Superior temporal gyrus (tissue), 1 donor: Measurements from ENCODE around the gene TTLL9.
"Not testable (repeated sequence)": the region's sequence is repeated elsewhere in the genome, so short reads cannot be mapped to it uniquely, and the experiment has no call there.

Source experiments
- DNase-seq: peaks from one replicate; pipeline ENCODE4 v3.0.0-alpha.2; 2016; ENCODE audit errors: extremely low spot score

The TTLL9 gene

DNA sequence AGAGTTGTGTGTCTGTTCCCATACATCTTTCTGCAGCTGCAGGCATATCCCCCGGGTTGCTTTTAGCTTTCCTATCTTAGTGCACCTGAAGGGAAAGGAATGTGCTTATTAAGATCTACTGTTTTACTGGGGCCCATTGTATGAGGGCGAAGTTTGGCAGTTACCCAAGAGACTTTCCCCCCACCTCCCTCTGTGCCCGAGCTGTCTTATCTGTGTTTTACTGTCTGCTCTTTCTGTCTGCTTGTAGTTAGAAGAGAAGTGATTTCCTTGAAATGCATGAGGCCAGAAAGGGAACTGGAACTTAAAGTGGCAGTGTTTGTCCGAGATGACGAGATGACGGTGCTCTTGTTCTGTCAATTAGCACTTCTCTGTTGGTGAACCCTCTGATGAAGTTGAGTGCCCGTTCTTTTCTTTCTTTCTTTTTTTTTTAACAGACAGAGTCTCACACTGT lies 47.6 kb downstream of the TTLL9 start:
- DNase-seq: not testable (repeated sequence)

DNA sequence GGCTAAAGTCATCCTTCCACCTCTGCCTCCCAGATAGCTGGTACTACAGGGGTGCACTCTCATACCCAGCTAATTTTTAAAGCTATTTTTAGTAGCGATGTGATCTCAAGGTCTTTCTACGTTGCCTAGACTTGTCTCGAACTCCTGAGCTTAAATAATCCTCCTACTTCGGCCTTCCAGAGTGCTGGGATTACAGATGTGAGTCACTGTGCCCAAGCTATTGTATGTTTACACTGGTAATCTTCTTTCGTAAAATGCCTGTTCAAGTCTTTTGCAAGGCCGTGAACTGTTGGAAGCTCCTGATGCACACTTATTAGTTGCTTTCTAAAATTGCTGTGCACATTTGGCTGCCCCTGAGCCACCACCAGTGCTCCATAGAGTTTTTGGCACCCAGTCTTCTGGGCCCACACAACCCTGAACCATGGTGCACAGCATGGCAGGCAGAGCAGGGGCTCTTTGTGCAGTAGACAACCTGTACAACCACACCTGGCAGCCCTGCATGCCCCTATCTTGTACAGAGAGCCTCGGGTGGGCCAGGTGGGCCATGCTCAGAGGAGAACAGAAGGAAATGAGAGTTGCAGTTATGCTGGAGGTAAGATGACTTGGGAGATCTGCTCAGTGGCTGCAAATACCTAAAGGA lies 48.2 kb downstream of the TTLL9 start:
- DNase-seq: no peak

DNA sequence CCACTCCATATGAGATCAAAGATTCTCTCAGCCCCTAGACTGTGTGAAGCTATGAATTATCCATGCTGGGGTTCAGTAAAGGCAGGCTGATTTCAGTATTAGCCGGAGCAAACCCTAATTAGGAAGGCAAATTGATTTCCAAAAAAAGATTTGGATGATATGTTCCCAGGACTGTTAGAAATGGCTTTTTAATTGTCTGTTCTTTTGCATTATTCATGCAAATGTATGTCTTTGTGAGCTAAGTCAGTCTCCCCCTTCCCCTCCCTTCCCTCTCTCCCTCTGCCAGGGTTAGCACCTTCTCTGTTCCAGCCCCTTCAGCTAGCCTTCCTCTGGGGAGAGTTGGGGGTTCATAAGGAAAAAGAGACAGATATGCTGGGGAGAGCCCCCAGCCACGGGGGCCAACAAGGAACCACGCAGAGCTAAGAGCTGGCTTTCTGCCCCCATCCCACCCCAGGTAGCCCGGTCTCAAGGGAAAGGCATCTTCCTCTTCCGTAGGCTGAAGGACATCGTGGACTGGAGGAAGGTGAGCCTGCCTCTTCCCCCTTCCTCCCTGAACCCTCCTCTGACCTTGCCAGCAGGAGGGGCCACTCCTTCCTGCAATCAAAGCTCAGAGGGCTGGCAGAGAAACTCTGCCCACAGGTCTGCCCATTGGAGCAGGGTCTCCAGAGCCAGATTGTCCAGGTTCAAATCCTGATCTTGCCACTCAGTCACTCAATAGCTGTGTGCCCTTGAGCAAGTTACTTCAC lies 49.1 kb downstream of the TTLL9 start:
- no peak for DNase-seq

DNA sequence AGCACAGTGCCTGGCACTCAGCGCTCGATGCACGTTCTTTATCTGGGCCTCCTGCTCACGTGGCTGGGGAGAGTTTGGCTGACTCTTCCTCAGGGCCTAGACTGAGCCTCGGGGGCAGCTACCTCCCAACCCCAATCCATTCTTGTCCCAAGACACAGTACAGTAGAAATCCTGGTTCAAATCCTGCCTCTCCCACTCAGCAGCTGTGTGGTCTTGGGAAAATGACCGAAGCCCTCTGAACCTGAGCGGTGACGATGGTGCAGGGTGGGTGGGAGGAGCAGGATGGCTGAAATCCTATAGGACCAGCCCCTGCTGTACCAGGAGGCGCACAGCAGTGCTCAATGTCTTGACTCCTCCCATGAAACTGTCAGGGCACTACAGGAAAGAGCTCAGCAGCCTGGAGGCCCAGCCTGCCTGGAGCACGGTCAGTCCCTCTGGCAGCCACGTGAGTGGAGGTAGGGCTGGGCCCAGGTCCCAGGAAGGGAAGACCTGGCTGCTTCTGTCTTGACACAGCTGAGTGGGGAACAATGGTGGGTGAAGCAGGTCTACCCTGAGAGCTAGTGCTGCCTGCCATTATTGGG lies 49.9 kb downstream of the TTLL9 start:
- no peak for DNase-seq

DNA sequence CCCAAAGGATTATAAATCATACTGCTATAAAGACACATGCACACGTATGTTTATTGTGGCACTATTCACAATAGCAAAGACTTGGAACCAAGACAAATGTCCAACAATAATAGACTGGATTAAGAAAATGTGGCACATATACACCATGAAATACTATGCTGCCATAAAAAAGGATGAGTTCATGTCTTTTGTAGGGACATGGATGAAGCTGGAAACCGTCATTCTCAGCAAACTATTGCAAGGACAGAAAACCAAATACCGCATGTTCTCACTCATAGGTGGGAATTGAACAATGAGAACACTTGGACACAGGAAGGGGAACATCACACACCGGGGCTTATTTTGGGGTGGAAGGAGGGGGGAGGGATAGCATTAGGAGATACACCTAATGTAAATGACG lies 51.0 kb downstream of the TTLL9 start:
- not testable (repeated sequence) for DNase-seq

DNA sequence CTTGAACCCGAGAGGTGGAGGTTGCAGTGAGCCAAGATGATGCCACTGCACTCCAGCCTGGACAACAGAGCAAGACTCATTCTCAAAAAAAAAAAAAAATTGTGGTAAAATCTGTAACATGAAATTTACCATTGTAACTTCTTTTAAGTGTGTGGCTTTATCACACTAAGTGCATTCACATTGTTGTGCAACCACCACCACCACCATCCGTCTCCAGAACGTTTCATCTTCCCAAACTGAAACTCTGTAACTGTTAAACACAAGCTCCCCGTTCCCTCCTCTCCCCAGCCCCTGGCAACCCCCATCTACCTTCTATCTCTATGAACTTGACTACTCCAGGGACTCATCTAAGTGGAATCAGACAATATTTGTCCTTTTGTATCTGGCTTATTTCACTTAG lies 51.7 kb downstream of the TTLL9 start:
- no peak for DNase-seq

DNA sequence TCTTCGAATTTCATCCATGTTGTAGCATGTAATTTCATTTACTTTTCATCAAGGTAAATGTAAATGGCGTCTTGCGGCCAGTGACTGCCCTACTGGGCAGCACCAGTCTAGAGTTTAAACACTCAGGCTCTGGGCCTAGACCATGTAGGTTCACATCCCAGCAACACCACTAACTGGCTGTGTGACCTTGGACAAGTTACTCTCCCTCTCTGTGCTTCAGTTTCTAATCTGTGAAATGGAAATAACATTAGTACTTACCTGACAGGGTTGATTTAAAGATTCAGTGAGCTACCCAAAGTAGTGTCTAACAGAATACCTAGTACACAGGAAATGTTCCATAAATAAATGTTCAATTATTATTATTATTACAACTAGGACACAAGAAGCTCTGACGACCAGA lies 52.2 kb downstream of the TTLL9 start:
- no peak for DNase-seq

DNA sequence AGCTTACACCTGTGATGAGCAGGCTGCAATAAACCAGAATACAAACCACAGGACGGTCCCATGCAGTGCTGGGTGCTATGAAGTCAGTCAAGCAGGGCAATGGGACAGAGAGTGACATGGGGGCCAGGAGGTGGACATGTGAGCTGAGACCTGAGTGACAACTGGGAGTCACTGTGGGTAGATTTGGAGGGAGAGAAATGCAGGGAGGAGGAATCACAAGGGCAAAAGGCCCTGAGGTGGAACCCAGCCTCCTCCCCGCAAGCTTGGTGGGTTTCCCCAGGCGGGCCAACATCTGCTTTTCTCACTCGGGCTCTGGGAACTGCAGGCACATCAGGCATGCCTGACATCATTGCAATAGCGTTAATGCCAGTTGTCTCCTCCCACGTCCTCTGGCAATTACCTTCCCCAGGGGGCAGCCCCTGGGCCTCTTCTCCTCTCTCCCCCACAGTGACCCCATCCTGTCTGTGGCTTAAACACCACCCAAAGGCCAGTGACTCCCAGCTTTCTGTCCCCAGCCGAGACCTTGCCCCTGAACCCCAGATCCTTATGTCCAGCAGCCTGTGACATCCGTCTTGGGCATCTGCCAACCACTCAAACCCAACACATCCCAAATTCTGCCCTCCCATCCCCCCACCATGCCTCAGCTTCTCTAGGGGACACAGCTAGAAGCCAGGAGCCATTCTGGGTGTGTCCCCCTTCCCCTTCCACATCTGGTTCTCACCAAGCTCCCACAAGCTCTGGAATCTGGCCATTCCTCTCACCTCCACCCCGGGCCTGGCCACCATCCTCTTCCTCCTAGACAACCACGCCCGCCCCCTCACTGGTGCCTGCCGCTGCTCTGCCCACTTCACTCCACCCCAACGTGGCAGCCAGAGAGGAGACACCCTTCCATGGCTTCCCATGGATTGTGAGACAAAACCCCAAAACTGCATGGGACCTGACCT lies 53.2 kb downstream of the TTLL9 start:
- no peak for DNase-seq

DNA sequence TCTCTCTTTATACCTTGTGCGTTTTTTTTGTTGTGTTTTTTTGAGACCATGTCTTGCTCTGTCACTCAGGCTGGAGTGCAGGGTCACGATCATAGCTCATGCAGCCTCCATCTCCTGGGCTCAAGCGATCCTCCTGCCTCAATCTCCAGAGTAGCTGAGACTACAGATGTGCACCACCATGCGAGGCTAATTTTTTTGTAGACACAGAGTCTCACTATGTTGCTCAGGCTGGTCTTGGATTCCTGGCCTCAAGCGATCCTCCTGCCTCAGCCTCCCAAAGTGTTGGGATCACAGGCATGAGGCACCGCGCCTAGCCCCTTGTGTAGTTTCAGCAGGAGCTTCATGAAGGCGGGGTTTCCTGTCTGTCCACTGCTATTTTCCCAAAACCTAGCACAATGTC lies 54.1 kb downstream of the TTLL9 start:
- no peak for DNase-seq

DNA sequence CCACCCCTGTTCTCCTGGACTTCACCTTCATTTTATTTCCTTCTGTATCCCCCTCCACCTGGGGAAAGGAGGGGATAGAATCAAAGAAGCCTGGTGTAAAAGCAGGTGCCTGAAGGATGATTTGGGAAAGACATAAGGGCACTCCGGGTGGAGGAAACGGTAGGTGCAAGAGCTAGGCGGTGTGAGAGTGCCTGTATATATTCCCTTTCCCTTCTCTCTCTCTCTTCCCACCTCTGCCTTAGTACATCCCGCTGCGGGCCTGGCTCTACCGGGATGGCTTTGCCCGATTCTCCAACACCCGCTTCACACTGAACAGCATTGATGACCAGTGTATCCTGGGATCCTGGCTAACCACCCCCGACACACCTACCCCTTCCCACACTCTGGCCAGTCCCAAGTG lies 55.2 kb downstream of the TTLL9 start:
- DNase-seq: no peak

DNA sequence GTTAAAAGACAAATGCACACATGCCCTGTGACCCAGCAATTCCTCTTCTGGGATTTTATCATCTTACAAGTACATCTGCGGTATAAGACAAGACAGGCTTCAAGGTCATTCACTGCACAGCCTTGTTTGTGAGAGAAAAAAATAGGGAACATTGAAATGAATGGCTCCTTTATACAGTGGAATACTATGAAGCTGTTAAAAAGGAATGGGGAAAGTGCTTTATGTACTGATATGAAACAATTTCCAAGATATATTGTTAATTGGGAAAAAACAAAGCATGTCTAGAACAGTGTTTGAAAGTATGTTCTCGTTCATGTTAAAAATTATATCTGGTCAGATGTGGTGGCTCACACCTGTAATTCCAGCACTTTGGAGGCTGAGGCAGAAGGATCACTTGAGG lies 56.1 kb downstream of the TTLL9 start:
- DNase-seq: no peak

DNA sequence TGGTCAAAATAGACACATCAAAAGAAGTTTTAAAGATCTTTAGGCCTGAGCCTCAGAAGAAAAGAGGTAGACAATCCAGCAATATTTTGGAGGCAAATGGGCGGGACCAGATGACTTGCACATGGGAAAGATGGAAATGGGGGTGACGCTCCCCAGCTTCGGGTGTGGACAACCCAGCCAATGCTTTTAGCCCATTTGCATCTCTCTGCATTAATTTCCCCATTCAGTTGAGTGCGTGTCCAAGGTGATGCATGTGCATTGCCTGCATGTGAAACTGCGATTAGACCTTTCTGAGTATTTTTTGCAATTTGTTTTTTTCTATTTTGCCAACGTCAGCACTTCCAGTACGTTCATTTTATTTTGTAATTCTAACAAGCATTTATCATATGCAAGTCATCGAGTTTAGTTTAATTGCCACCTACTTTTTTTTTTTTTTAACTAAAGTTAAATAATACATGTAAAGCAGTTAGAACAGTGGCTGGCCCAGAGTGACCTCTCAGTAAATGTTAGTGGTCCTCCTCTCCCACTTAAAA lies 57.3 kb downstream of the TTLL9 start:
- no peak for DNase-seq

DNA sequence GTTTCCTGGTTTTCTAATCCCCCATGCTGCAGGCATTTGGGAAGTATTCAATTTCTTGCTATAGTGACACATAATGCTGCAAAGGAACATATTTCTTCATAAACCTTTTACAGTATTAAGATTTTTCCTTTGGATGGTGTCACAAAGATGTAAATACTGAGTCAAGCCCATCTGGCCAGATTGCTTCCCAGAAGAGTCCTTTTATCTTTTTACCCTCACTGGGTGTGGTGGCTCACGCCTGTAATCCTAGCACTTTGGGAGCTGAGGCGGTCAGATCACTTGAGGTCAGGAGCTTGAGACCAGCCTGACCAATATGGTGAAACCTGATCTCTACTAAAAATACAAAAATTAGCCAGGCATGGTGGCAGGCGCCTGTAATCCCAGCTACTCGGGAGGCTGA lies 59.2 kb downstream of the TTLL9 start:
- not testable (repeated sequence) for DNase-seq

DNA sequence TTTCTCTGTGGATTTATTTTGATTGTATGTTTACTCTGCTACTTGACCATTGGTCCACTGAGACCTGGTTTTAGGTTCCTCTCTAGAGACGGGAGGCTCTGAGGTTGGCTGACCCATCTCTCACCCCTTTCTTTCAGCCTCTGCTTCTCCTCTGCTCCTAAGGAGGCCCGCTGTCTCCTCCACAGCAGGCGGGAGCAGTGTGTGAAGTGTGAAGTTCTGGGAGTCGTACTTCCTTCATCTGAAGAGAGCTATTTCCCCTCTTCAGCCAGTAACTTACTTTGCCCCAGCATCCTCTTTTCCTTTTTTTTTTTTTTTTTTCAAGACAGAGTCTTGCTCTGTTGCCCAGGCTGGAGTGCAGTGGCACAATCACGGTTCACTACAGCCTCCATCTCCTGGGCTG lies 60.3 kb downstream of the TTLL9 start:
- no peak for DNase-seq

DNA sequence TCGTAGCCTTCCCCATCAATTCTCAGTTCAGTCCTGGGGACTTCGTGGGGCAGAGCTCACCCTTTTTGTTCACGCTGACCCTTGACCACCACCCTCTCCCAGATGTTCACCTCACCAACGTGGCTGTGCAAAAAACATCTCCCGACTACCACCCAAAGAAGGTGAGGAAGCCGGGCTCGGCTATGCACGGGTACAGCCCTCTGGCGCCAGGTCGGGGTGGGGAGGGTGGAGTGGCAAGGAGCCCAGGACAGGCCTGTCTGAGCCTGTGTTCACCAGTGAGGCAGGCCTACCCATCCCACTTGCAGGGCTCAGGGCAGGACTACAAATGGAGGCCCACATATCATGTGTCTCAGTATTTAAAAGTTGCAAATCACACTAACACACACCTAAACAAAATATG lies 63.3 kb downstream of the TTLL9 start:
- no peak for DNase-seq

DNA sequence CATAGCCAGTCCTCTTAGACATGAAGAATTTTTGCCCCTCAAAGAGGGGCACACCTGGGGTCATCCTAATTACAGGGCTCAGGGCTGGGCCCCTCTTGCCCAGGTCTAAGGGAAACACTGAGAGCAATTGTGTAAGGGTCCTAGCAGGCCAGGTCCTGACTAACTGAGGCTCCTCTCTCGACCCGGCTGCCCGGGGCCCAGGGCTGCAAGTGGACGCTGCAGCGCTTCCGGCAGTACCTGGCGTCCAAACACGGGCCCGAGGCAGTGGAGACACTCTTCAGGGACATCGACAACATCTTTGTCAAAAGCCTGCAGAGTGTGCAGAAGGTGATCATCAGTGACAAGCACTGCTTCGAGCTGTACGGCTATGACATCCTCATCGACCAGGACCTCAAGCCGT lies 64.1 kb downstream of the TTLL9 start:
- no peak for DNase-seq

DNA sequence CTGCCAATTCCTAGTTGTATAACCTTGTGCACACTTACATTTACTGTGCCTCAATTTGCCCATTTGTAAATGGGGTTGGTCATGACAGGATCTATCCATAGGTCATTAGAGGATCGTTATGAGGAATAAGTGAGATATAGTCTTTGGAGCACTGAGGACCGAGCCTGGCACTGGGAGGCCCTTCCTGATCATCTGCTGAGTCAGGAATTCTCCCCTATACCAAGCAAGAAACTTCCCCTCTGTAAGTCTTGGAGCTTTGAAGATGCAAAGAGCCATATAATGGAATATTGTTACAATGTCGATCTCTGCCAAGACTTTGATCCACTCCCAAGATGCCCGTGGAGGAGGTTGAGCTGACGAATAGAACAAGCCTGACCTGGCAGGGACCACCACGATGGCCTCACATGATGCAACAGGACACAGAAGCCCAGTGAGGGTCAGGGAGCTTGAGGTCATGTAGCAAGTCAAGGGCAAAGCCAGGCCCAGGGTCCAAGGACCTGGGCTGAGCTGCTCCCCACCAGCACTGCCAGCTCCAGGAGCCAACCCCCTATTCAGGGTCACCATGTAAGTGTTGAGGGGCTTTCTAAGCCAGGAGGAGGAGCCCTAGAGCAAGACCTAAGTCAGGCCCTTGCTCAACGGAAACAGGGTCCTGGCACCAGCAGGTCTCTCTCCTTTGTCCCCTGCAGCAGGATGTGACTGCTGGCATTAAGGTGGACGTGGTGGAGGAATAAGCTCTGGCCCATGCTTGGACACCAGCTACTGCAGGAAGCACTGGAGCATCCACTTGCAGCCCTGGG lies 64.7 kb downstream of the TTLL9 start:
- no peak for DNase-seq

DNA sequence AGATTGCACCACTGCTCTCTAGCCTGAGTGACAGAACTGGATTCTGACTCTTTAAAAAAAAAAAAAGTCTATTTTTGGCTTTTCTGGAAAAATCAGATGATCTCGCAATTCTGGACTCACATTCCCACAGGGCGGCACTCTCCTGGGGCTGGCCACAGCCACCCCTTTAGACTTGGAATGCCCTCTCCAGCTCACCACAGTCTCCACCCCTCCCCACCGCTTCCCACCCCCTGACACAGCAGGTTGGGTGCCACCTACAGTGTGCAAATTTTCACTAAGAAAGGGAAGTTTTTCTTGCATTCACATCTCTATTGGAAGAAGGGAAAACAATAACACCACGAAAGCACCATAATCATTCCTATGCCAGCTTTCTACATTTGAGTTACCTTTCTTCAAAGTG lies 66.0 kb downstream of the TTLL9 start:
- DNase-seq: no peak

DNA sequence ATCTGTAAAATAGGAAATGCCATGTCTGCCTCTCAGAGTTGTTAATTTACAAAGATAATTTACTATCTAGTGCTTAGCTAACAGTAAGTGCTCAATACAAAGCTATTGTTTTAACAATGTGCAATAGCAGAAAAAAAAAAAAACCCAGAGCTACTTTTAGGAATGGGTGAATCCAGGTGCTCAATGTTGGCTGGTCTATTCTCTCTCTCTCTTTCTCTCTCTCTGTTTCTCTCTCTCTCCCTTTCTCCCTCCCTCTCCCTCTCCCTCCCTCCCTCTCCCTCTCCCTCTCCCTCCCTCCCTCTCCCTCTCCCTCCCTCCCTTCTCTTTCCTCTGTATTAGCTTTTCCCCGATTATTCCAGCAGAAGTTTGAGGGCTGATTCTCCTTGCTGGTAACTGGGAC lies 67.4 kb downstream of the TTLL9 start:
- no peak for DNase-seq

DNA sequence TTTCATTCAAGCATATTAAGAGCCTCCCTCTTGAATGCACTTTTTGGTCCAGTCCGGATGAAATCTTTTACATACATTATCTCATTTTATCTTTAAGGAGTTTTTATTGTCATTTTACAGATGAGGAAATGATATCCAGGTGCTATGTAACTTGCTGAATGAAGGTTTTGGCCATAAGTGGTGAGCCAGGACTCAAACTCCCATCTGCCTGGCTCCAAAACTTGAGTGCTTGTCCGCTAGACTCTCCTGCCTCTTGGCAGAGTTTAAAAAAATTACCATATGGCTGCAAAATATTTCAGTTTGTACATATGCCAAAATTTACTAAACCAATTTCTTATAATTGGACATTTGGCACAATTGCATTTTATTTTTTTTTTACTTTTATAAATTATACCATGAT lies 69.2 kb downstream of the TTLL9 start:
- DNase-seq: no peak

DNA sequence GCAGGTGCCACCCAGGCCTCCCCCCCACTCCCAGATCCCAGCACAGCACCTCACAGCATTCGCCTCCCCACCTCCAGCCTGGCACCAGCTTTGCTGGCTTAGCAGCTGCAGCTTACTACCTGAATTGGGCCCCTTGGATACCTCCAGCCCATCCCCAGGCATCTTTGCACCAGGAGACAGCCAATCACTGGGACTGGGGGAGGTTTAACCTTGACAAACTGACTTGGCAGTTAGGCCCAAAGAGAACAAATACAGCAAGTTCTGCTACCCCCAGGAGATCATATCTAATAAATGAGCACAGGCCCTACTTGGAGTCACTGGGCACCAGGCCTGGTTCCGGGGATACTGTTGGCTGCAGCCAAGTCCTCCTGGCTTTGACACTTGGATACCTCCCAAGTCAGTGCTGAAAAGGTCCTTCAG lies 72.6 kb downstream of the TTLL9 start:
- DNase-seq: peak; percentile 20
